Ecto neural progenitor cell (in vitro differentiated cells): Measurements from ENCODE around the gene PARP16.

Experiments
- DNase-seq: peaks from one replicate; pipeline ENCODE4 v3.0.0-alpha.2; 2018; ENCODE audit warnings: low spot score

Gene PARP16

GRCh38 chr15:65311760-65312159, 25.1 kb upstream of the PARP16 start:
- no peak for DNase-seq

GRCh38 chr15:65310431-65311137, 23.9 kb upstream of the PARP16 start:
- no peak for DNase-seq

DNA sequence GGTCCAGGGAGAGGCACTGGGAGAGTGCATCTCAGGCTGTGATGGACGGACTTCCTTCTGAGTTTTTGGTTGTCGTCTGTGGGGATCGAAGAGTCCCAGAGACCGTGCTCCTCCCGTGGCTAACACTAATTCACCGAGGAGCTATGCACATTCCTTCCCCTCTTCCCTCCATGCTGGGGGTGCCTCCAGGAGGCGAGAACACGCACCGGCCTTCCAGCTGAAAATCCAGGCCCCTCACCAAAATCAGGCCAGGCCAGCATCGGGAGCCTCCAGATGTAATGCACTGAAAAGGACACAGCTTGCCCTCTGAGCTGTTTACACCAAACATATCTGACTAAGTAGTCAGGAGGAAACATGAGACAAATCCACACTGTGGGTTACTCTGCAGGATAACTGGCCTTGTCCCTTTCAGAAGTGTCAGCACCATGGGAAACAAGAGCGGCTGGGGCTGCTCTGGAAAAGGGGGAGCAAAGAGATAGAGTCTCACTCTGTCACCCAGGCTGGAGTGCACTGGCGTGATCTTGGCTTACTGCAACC, 23.3 kb upstream of the PARP16 start:
- no peak for DNase-seq

- no peak for DNase-seq
Measured at GRCh38 chr15:65307978-65308377, 21.3 kb upstream of the PARP16 start.

- DNase-seq, result no peak
Measured at GRCh38 chr15:65306551-65306950, 19.9 kb upstream of the PARP16 start.

DNA sequence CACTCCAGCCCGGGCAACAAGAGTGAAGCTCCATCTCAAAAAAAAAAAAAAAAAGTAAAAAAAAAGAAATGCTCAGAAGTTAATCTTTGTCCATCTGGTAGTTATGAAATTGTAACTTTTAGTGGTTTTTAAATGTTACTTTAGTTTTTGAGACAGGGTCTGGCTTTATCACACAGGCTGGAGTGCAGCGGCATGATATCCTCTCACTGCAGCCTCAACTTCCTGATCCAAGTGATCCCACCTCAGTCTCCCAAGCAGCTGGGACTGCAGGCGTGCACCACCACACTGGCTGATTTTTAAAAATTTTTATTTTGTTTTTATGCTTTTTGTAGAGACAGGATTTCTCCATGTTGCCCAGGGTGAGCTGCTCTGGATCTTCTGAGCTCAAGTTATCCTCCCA, 19.1 kb upstream of the PARP16 start:
- no peak for DNase-seq

GRCh38 chr15:65305150-65305758, 18.6 kb upstream of the PARP16 start:
- no peak for DNase-seq

GRCh38 chr15:65304381-65305149, 17.9 kb upstream of the PARP16 start, which contains the start of gene RNU5B-1:
Gene RNU5B-1, plus strand, starts transcription at chr15:65304677.
- peak; percentile 81 for DNase-seq

- DNase-seq, result peak; percentile 80
Measured at GRCh38 chr15:65303687-65304380, 17.2 kb upstream of the PARP16 start.

DNA sequence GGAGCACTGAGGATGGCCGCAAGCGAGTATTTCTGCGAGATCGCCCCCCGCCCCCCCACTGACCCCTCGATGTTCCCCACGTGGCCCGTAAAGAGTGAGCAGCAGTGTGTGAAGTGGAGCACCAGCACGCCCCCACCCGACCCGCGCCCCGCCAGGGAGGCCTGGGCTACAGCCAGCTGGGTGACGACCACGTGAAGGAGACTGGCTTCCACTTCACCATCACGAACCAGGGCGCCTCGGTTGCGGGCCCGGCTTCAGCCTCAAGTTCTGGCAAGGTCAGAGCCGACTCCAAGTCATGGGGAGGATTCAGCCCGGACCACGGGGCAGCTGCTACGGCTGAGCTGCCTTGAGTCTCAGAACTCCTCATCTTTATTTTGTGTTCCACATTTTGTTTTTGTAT, 15.4 kb upstream of the PARP16 start:
- DNase-seq, result no peak

DNA sequence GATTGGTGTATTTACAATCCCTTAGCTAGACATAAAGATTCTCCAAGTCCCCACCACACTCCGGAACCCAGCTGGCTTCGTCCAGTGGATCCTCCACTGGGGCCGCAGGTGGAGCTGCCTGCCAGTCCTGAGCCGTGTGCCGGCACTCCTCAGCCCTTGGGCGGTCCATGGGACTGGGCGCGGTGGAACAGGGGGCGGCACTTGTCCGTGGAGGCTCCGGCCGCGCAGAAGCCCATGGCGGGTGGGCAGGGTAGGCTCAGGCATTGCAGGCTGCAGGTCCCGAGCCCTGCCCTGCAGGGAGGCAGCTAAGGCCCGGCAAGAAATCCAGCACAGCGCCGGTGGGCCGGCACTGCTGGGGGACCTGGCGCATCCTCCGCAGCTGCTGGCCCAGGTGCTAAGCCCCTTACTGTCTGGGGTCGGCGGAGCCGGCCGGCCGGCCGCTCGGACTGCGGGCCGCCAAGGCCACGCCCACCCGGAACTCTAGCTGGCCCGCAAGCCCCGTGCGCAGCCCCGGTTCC, 14.3 kb upstream of the PARP16 start:
- DNase-seq, result peak; percentile 80

DNA sequence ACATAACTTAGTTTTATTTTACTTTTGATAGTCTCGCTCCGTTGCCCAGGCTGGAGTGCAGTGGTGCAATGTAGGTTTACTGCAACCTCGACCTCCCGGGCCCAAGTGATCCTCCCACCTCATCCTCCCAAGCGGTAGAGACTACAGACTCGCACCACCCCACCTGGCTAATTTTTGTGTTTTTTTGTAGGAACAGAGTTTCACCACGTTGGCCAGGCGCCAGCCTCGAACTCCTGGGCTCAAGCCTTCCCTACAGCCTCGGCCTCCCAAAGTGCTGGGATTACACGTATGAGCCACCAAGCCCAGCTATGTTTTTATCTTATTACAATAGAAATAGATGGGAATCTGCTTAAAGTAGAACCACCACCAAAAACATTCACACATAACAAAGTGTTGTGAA, 12.0 kb upstream of the PARP16 start:
- no peak for DNase-seq

GRCh38 chr15:65292938-65293518, 6.3 kb upstream of the PARP16 start:
- DNase-seq, result no peak

DNA sequence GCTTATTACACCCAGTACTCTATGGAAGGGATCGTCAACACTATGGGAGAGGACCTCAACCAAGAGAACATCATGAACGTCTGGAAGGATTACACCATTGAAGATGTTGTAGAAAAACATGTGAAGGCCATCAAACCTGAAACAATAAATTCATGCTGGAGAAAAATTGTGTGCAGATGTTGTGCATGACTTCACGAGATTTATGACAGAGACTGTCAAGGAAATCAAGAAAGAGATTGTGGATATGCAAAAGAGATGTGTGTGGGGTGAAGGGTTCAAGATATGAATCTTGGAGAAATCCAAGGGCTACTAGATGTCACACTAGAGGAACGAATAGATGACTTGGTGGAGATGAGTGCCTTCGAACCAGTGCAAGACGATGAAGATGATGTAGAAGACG, 3.5 kb upstream of the PARP16 start:
- DNase-seq, result no peak

GRCh38 chr15:65289261-65289854, 2.7 kb upstream of the PARP16 start:
- no peak for DNase-seq

DNA sequence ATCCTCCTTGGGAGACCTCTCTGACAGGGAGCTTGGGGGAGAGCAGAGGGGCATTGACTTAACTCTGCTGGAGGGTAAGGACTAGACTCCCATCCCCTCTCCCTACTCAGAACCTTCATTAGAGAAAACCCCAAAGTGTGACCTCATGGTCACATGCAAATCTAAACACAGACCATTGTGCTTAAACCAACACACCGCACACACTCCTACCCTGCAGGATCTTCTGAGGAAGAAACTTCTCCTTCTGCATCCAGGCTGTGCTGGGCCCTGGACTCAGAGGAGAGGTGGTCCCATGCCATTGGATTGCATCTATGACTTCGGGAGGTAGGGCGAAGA, 805 bp upstream of the PARP16 start:
- DNase-seq, result no peak

DNA sequence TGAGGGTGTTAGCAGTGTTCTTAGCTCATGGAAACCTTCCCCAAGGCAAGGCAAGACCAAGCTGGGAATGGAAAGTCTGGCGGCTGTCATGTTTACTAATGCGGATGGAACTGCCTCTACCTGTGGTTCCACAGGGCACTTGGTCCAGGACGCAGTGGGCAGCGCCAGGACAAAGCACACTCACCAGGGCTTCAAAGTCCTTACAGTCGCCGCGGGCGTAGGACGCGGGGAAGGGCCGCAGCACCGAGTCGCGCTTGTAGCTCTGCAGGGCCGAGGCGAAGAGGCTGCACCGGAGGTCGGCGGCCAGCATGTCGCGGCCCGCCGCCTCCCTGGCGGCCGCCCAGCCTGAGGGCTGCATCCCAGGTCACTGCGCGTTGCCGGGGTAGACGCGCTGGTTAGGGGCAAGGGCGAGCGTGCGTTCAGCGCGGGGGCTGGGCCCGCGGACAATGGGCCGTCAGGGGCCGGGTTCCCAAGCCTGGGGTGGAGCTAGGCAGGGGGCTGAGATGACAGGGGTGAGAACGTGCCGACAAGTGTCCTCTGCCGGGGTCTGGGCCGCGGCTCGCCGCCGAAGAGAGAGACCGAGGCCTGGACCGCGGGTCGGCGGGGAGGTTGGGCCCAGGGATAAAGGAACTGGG, 497 bp downstream of the PARP16 start:
- DNase-seq, result no peak

- no peak for DNase-seq
Measured at GRCh38 chr15:65285291-65286068, 1.2 kb downstream of the PARP16 start.

DNA sequence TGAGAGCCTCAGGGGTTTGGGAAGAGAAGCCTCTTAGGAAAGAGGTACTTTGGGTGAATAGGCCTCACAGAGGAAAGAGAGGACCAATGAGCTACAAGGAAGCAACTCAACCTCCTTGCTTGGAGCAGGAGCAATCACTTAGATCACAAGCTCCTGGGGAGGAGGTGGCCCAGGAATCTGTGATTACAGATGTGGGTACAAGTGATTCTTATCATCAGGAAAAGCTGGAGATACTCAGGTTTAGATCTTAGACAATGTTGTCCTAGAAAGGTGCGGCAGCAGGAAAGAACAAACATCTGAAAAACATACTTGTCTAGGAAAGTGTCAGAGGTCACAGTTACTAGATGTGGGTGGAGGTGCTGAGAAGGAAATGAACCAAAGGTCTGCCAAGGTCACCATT, 8.2 kb downstream of the PARP16 start:
- no peak for DNase-seq

DNA sequence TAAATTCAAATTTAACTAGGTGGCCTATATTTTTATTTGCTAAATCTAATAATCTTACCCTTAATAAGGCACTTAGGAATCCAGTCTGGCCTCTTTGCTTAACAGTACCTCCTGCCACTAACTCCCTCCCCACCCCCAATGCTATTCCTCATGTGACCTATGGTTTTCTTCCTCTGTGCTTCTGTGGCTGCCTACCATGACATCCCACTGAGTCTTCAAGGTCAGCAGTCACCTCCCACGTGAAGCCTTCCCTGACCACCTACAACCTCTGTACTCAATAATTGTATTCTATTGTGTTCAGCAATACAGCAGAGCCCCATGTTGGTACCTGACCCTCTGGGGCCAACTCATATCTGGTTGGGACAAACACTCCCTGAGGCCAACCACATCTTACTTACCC, 9.7 kb downstream of the PARP16 start:
- no peak for DNase-seq
